Hepatocyte (in vitro differentiated cells): Measurements from ENCODE around the gene NKAP. TPM values are rescaled to one million over a fixed set of nuclear protein-coding genes. Genes with fewer than 3 reads are reported as not detected.

ENCODE experiments used
- DNase-seq: peaks from one replicate; pipeline ENCODE4 v3.0.0-alpha.2; 2016; ENCODE audit warnings: low spot score
- H2AFZ ChIP-seq: fragments of 200-600 bp; sonication (generic); 2 replicates; pipeline ENCODE4 v1.6.0; 2016; ENCODE audit warnings: antibody characterized with exemption, mild to moderate bottlenecking
- H3K27ac ChIP-seq: fragments of 200-600 bp; sonication (generic); 2 replicates; pipeline ENCODE4 v1.5.1; 2016; ENCODE audit warnings: mild to moderate bottlenecking
- H3K27me3 ChIP-seq: fragments of 200-600 bp; sonication (generic); 2 replicates; pipeline ENCODE4 v1.6.1; 2016
- H3K36me3 ChIP-seq: fragments of 200-600 bp; sonication (generic); replicated peaks from 2 replicates; pipeline ENCODE4 v1.5.1; 2016; ENCODE audit warnings: low read depth; ENCODE audit not compliant: insufficient read depth
- H3K4me1 ChIP-seq: fragments of 200-600 bp; sonication (generic); 2 replicates; pipeline ENCODE4 v1.5.1; 2016; ENCODE audit warnings: mild to moderate bottlenecking, moderate library complexity; ENCODE audit not compliant: insufficient read depth
- H3K4me2 ChIP-seq: fragments of 200-600 bp; sonication (generic); 2 replicates; pipeline ENCODE4 v1.6.0; 2016
- H3K4me3 ChIP-seq: fragments of 200-600 bp; sonication (generic); 2 replicates; pipeline ENCODE4 v1.5.1; 2016; ENCODE audit warnings: mild to moderate bottlenecking
- H3K79me2 ChIP-seq: fragments of 200-600 bp; sonication (generic); 2 replicates; pipeline ENCODE4 v1.6.0; 2017; ENCODE audit warnings: mild to moderate bottlenecking
- H3K9me2 ChIP-seq: fragments of 200-600 bp; sonication (generic); replicated peaks from 2 replicates; pipeline ENCODE4 v1.6.0; 2017; ENCODE audit warnings: mild to moderate bottlenecking; ENCODE audit not compliant: insufficient read depth
- H3K9me3 ChIP-seq: fragments of 200-600 bp; sonication (generic); 2 replicates; pipeline ENCODE4 v1.5.1; 2016; ENCODE audit warnings: low read depth, mild to moderate bottlenecking
- H4K20me1 ChIP-seq: fragments of 200-600 bp; sonication (generic); 2 replicates; pipeline ENCODE4 v1.6.0; 2016; ENCODE audit warnings: mild to moderate bottlenecking; ENCODE audit not compliant: insufficient read depth, poor library complexity, severe bottlenecking
- EZH2 ChIP-seq: fragments of 200-600 bp; sonication (generic); IDR thresholded peaks from 2 replicates; pipeline ENCODE4 v1.6.1; 2016; ENCODE audit warnings: antibody characterized with exemption, mild to moderate bottlenecking, borderline replicate concordance
- EZH2phosphoT487 ChIP-seq: fragments of 200-600 bp; sonication (generic); IDR thresholded peaks from one replicate; pipeline ENCODE4 v1.6.1; 2018; ENCODE audit warnings: antibody characterized with exemption, mild to moderate bottlenecking, low read depth, moderate library complexity; ENCODE audit not compliant: unreplicated experiment, severe bottlenecking
- WGBS: methylation state at CpG from one replicate; pipeline ENCODE4 v1.1.6; 2016; ENCODE audit warnings: low lambda C conversion rate; ENCODE audit errors: missing lambda C conversion rate; 5-methylcytosine and 5-hydroxymethylcytosine counted together
- polyA plus RNA-seq: library from polyadenylated mRNA; unstranded; fragments of >200 nt; fragmentation: Nextera tagmentation; extraction: Ambion mirVana; gene quantifications from 2 replicates; pipeline ENCODE4 v1.2.1, GENCODE V29; 2016
- total RNA-seq: library from RNA; depleted of rRNA; stranded (reverse); fragments of >200 nt; gene quantifications from 2 replicates; pipeline ENCODE4 v1.2.3, GENCODE V29; 2014
- TF ChIP-seq, protein P1 (sequence below): fragments of 200-600 bp; sonication (generic); IDR thresholded peaks from 2 replicates; pipeline ENCODE4 v1.5.1; 2016; ENCODE audit warnings: antibody characterized with exemption, mild to moderate bottlenecking; ENCODE audit not compliant: poor library complexity

The NKAP gene
- total and polyA plus RNA-seq, 2 experiments from 2014 or later = 4.3 to 7.1 TPM

DNA sequence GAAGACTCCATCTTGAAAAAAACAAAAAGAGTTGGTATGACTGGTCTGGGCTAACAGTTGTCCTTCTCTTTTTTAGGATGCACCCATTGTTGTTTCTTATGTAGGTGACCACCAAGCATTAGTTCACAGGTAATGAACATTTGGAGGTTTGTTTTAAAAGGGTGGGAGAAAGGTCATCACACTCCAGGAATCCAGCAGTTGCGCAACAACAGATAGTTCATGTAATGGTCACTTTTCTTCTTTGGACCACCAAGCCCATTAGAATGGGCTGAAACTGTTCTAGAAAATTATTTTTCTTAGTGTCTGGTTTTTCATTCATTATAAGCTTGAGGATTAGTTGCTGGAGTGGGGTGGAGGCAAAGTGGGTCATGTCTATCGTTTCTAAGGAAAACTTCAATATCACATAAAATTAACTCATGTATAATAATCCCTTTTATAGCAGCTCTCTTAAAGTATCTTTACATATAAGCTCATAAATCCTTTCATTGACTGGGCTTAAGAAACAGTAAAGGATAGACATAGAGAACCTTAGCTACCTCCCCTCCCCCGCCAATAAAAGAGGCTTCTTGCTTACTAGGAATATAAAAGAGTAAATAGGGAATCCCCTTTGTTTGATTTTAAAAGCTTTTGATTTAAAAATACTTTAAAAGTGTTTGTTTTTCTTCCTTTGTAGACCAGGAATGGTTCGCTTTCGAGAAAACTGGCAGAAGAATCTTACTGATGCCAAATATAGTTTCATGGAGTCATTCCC is 23.5 kb downstream of the NKAP start:
- no peaks in the 10 kb centered on the region for H3K9me2 ChIP-seq
- no peaks in the 10 kb centered on the region for H3K9me3 ChIP-seq
- no peaks in the 10 kb centered on the region for H4K20me1 ChIP-seq
- H2AFZ ChIP-seq = no peak overlapping the region
- no peak overlapping the region for H3K4me2 ChIP-seq
- H3K27me3 ChIP-seq = no peaks in the 10 kb centered on the region
- 65% methylated on average over 5 of the region's 5 CpGs for WGBS
- DNase-seq = no peak
- no peaks in the 10 kb centered on the region for H3K36me3 ChIP-seq
- H3K79me2 ChIP-seq = no peaks in the 10 kb centered on the region
- no peaks in the 10 kb centered on the region for H3K4me1 ChIP-seq
- no peak for TF ChIP-seq EZH2
- no peak for TF ChIP-seq EZH2phosphoT487
- TF ChIP-seq, protein P1, sequence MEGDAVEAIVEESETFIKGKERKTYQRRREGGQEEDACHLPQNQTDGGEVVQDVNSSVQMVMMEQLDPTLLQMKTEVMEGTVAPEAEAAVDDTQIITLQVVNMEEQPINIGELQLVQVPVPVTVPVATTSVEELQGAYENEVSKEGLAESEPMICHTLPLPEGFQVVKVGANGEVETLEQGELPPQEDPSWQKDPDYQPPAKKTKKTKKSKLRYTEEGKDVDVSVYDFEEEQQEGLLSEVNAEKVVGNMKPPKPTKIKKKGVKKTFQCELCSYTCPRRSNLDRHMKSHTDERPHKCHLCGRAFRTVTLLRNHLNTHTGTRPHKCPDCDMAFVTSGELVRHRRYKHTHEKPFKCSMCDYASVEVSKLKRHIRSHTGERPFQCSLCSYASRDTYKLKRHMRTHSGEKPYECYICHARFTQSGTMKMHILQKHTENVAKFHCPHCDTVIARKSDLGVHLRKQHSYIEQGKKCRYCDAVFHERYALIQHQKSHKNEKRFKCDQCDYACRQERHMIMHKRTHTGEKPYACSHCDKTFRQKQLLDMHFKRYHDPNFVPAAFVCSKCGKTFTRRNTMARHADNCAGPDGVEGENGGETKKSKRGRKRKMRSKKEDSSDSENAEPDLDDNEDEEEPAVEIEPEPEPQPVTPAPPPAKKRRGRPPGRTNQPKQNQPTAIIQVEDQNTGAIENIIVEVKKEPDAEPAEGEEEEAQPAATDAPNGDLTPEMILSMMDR = no peak
- H3K27ac ChIP-seq = no peak overlapping the region
- no peak overlapping the region for H3K4me3 ChIP-seq

DNA sequence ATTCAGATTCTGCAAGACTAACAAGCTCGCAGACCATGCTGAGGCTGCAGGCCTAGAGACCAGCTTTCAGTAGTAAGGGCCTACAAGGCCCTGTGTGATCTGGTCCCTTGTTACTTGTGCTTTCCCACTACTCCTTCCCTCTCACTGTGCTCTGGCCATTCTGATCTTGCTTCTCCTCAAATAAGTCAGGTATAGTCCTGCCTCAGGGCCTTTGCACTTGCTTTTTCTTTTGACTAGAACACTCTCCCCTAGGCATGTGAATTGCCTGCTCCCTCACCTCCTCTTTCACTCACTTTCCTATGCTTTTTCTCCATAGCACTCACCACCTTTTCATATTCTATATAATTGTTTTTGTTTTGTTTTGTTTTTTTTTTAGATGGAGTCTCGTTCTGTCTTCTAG is 25.7 kb downstream of the NKAP start:
- WGBS = 82% methylated on average over 2 of the region's 2 CpGs
- Histone ChIP-seq H3K9me3 (no peaks in the 10 kb centered on the region), H2AFZ (no peak overlapping the region), H3K4me1 (no peaks in the 10 kb centered on the region), H3K27ac (no peak overlapping the region), H3K79me2 (no peaks in the 10 kb centered on the region), H3K4me2 (no peak overlapping the region), H4K20me1 (no peaks in the 10 kb centered on the region), H3K9me2 (no peaks in the 10 kb centered on the region), H3K27me3 (no peaks in the 10 kb centered on the region), H3K36me3 (no peaks in the 10 kb centered on the region), H3K4me3 (no peak overlapping the region)
- TF ChIP-seq, protein P1 = no peak
- TF ChIP-seq EZH2 (no peak), EZH2phosphoT487 (no peak)
- DNase-seq = no peak

DNA sequence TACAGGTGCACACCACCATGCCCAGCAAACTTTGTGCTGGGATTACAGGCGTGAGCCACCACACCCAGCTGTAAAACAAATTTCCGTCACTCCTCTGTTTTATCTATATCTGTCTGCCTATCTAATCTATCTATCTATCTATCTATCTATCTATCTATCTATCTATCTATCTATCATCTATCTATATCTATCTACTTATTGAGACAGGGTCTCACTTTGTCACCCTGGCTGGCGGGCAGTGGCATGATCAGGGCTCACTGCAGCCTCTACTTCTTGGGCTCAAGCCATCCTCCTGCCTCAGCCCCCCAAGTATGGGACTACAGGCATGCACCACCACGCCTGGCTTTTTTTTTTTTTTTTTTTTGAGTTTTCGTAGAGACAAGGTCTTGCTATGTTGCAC is 27.2 kb downstream of the NKAP start:
- no peaks in the 10 kb centered on the region for H3K36me3 ChIP-seq
- H3K27me3 ChIP-seq = no peaks in the 10 kb centered on the region
- 90% methylated on average over 5 of the region's 5 CpGs for WGBS
- H3K4me2 ChIP-seq = no peak overlapping the region
- no peaks in the 10 kb centered on the region for H3K79me2 ChIP-seq
- H4K20me1 ChIP-seq = no peaks in the 10 kb centered on the region
- TF ChIP-seq, protein P1 = no peak
- TF ChIP-seq EZH2 (no peak), EZH2phosphoT487 (no peak)
- no peak overlapping the region for H2AFZ ChIP-seq
- no peaks in the 10 kb centered on the region for H3K9me2 ChIP-seq
- H3K27ac ChIP-seq = no peak overlapping the region
- H3K4me1 ChIP-seq = no peaks in the 10 kb centered on the region
- no peaks in the 10 kb centered on the region for H3K9me3 ChIP-seq
- H3K4me3 ChIP-seq = no peak overlapping the region
- DNase-seq = no peak
